HepG2 (cell line): ENCODE results near the gene TRIP6. TPM values are rescaled to one million over a fixed set of nuclear protein-coding genes. Genes with fewer than 3 reads are reported as not detected.

Source experiments
- MEF2D ChIP-seq: sonication (generic); formaldehyde crosslinking; IDR thresholded peaks from 2 replicates; pipeline ENCODE4 v1.5.1; 2020; ENCODE audit warnings: mild to moderate bottlenecking, missing genetic modification reagents
- RBM22 ChIP-seq: fragments of 200-400 bp; formaldehyde crosslinking; optimal IDR thresholded peaks from 2 replicates; pipeline ENCODE3; 2017; ENCODE audit warnings: mild to moderate bottlenecking, low read length, moderate library complexity
- TCF7L2 ChIP-seq: IDR thresholded peaks from 2 replicates; pipeline ENCODE4 v1.6.1; 2011; ENCODE audit warnings: mild to moderate bottlenecking, low read depth, low read length, moderate library complexity
- XBP1 ChIP-seq: sonication (generic); formaldehyde crosslinking; IDR thresholded peaks from 2 replicates; pipeline ENCODE4 v1.5.0; 2020; ENCODE audit warnings: missing genetic modification reagents
- ZNF296 ChIP-seq: sonication (generic); formaldehyde crosslinking; conservative IDR thresholded peaks from 2 replicates; pipeline ENCODE4 v1.5.0; 2020; ENCODE audit warnings: mild to moderate bottlenecking, missing genetic modification reagents
- ZNF350 ChIP-seq: sonication (generic); formaldehyde crosslinking; IDR thresholded peaks from 2 replicates; pipeline ENCODE4 v1.4.0; 2020; ENCODE audit warnings: mild to moderate bottlenecking, low read depth, missing genetic modification reagents, borderline replicate concordance
- ZNF451 ChIP-seq: sonication (generic); formaldehyde crosslinking; IDR thresholded peaks from 2 replicates; pipeline ENCODE4 v1.5.0; 2020; ENCODE audit warnings: mild to moderate bottlenecking, missing genetic modification reagents
- ZNF766 ChIP-seq: sonication (generic); formaldehyde crosslinking; IDR thresholded peaks from 2 replicates; pipeline ENCODE4 v1.5.0; 2020; ENCODE audit warnings: missing genetic modification reagents, borderline replicate concordance
- polyA plus RNA-seq, 8 experiments: library from polyadenylated mRNA; depleted of rRNA in 3 of 8; stranded (reverse) in 7 of 8; unstranded in 1 of 8; fragments of >200 nt; fragmentation: Illumina TruSeq in 4 of 8; extraction: Trizol in 4 of 8; gene quantifications; 2 replicates each; pipeline versions ENCODE4 v1.2.1 to v1.2.3, GENCODE V29; 2011 to 2016; ENCODE audit warnings: low read depth in 4 of 8, missing spikeins in 1 of 8, mixed read lengths in 1 of 8; ENCODE audit not compliant: insufficient read depth in 1 of 8
- total RNA-seq, 5 experiments: library from RNA; depleted of rRNA; stranded (reverse); fragments of >200 nt; fragmentation: Illumina TruSeq; extraction: Trizol; gene quantifications; 2 replicates each; pipeline ENCODE4 v1.2.3, GENCODE V29; 2016; ENCODE audit warnings: low read depth in 1 of 5
- TF ChIP-seq, protein P1 (sequence below): sonication (generic); formaldehyde crosslinking; IDR thresholded peaks from 2 replicates; pipeline ENCODE4 v1.4.0; 2020; ENCODE audit warnings: missing genetic modification reagents
- TF ChIP-seq, protein P2 (sequence below): sonication (generic); formaldehyde crosslinking; IDR thresholded peaks from 2 replicates; pipeline ENCODE4 v1.9.0; 2021; ENCODE audit warnings: mild to moderate bottlenecking, missing genetic modification reagents
- TF ChIP-seq, protein P3 (sequence below): sonication (generic); formaldehyde crosslinking; IDR thresholded peaks from 2 replicates; pipeline ENCODE4 v1.4.0; 2020; ENCODE audit warnings: mild to moderate bottlenecking, missing genetic modification reagents
- TF ChIP-seq, protein P4 (sequence below): IDR thresholded peaks from 2 replicates; pipeline ENCODE4 v1.6.1; 2016; ENCODE audit warnings: low read depth, missing genetic modification reagents, missing compliant biosample characterization

The TRIP6 gene
- total and polyA plus RNA-seq, 2 of the 13 experiments (the other 11 are each of a cell fraction or from before 2014, with no cell fraction given) = 0.34 to 0.38 TPM

DNA sequence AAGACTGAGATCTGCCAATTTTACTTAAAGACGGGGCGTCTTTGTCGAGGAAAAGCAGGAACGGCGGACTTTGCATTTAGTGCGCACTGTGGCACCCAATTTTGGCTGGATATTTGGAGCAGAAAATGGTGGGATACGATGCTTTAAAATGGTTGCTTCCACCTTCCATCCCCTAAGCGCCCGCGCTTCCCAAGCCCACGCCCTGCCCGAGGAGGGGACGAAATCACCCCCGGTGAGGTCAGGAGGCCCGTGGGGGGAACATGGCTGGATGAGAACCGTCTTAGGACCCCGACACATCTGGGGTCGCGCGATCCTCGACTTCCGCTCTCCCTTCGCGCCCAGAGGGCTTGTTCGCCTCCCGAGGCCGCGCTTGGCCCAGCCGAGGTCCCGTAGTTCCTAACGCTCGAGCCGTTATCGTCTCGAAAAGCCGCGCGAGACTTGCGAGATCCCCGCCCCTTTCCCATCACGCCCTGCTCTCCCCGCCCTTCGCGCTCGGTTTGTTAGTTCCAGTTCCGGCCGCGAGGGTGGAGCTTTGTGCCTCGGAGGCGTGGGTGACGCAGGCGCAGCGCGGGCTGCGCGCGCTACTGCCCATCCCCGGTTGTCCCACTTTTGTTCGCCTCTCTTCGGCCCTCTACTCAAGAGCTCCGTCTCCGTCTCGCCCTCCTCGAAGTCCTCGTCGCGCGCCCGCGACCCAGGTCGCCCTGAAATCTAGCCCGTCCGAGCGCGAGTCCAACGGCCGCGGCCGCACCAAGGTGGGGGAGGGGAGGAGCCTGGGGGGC lies 7.6 kb downstream of the TRIP6 start, which contains the start of gene SRRT (continued):
- TF ChIP-seq, protein P1, sequence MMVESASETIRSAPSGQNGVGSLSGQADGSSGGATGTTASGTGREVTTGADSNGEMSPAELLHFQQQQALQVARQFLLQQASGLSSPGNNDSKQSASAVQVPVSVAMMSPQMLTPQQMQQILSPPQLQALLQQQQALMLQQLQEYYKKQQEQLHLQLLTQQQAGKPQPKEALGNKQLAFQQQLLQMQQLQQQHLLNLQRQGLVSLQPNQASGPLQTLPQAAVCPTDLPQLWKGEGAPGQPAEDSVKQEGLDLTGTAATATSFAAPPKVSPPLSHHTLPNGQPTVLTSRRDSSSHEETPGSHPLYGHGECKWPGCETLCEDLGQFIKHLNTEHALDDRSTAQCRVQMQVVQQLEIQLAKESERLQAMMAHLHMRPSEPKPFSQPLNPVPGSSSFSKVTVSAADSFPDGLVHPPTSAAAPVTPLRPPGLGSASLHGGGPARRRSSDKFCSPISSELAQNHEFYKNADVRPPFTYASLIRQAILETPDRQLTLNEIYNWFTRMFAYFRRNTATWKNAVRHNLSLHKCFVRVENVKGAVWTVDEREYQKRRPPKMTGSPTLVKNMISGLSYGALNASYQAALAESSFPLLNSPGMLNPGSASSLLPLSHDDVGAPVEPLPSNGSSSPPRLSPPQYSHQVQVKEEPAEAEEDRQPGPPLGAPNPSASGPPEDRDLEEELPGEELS (CRISPR knock-in tag) = peak; percentile 59; the same call in 1 of the 2 replicates
- no peak for TF ChIP-seq XBP1
- peak; percentile 72; the same call in 1 of the 2 replicates for TF ChIP-seq ZNF766
- no peak for TF ChIP-seq TCF7L2
- TF ChIP-seq, protein P2, sequence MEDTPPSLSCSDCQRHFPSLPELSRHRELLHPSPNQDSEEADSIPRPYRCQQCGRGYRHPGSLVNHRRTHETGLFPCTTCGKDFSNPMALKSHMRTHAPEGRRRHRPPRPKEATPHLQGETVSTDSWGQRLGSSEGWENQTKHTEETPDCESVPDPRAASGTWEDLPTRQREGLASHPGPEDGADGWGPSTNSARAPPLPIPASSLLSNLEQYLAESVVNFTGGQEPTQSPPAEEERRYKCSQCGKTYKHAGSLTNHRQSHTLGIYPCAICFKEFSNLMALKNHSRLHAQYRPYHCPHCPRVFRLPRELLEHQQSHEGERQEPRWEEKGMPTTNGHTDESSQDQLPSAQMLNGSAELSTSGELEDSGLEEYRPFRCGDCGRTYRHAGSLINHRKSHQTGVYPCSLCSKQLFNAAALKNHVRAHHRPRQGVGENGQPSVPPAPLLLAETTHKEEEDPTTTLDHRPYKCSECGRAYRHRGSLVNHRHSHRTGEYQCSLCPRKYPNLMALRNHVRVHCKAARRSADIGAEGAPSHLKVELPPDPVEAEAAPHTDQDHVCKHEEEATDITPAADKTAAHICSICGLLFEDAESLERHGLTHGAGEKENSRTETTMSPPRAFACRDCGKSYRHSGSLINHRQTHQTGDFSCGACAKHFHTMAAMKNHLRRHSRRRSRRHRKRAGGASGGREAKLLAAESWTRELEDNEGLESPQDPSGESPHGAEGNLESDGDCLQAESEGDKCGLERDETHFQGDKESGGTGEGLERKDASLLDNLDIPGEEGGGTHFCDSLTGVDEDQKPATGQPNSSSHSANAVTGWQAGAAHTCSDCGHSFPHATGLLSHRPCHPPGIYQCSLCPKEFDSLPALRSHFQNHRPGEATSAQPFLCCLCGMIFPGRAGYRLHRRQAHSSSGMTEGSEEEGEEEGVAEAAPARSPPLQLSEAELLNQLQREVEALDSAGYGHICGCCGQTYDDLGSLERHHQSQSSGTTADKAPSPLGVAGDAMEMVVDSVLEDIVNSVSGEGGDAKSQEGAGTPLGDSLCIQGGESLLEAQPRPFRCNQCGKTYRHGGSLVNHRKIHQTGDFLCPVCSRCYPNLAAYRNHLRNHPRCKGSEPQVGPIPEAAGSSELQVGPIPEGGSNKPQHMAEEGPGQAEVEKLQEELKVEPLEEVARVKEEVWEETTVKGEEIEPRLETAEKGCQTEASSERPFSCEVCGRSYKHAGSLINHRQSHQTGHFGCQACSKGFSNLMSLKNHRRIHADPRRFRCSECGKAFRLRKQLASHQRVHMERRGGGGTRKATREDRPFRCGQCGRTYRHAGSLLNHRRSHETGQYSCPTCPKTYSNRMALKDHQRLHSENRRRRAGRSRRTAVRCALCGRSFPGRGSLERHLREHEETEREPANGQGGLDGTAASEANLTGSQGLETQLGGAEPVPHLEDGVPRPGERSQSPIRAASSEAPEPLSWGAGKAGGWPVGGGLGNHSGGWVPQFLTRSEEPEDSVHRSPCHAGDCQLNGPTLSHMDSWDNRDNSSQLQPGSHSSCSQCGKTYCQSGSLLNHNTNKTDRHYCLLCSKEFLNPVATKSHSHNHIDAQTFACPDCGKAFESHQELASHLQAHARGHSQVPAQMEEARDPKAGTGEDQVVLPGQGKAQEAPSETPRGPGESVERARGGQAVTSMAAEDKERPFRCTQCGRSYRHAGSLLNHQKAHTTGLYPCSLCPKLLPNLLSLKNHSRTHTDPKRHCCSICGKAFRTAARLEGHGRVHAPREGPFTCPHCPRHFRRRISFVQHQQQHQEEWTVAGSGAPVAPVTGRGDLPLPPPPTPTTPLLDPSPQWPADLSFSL = no peak
- TF ChIP-seq ZNF296 (CRISPR knock-in tag) = peak; percentile 46; the same call in 1 of the 2 replicates
- TF ChIP-seq ZNF350 (CRISPR knock-in tag) = peak; percentile 95
- peak; percentile 39 for TF ChIP-seq RBM22
- TF ChIP-seq, protein P3, sequence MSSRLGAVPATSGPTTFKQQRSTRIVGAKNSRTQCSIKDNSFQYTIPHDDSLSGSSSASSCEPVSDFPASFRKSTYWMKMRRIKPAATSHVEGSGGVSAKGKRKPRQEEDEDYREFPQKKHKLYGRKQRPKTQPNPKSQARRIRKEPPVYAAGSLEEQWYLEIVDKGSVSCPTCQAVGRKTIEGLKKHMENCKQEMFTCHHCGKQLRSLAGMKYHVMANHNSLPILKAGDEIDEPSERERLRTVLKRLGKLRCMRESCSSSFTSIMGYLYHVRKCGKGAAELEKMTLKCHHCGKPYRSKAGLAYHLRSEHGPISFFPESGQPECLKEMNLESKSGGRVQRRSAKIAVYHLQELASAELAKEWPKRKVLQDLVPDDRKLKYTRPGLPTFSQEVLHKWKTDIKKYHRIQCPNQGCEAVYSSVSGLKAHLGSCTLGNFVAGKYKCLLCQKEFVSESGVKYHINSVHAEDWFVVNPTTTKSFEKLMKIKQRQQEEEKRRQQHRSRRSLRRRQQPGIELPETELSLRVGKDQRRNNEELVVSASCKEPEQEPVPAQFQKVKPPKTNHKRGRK (CRISPR knock-in tag) = 0 out of 2 replicates have a peak, but pooled peaks have one; percentile 40
- TF ChIP-seq, protein P4, sequence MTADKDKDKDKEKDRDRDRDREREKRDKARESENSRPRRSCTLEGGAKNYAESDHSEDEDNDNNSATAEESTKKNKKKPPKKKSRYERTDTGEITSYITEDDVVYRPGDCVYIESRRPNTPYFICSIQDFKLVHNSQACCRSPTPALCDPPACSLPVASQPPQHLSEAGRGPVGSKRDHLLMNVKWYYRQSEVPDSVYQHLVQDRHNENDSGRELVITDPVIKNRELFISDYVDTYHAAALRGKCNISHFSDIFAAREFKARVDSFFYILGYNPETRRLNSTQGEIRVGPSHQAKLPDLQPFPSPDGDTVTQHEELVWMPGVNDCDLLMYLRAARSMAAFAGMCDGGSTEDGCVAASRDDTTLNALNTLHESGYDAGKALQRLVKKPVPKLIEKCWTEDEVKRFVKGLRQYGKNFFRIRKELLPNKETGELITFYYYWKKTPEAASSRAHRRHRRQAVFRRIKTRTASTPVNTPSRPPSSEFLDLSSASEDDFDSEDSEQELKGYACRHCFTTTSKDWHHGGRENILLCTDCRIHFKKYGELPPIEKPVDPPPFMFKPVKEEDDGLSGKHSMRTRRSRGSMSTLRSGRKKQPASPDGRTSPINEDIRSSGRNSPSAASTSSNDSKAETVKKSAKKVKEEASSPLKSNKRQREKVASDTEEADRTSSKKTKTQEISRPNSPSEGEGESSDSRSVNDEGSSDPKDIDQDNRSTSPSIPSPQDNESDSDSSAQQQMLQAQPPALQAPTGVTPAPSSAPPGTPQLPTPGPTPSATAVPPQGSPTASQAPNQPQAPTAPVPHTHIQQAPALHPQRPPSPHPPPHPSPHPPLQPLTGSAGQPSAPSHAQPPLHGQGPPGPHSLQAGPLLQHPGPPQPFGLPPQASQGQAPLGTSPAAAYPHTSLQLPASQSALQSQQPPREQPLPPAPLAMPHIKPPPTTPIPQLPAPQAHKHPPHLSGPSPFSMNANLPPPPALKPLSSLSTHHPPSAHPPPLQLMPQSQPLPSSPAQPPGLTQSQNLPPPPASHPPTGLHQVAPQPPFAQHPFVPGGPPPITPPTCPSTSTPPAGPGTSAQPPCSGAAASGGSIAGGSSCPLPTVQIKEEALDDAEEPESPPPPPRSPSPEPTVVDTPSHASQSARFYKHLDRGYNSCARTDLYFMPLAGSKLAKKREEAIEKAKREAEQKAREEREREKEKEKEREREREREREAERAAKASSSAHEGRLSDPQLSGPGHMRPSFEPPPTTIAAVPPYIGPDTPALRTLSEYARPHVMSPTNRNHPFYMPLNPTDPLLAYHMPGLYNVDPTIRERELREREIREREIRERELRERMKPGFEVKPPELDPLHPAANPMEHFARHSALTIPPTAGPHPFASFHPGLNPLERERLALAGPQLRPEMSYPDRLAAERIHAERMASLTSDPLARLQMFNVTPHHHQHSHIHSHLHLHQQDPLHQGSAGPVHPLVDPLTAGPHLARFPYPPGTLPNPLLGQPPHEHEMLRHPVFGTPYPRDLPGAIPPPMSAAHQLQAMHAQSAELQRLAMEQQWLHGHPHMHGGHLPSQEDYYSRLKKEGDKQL (CRISPR knock-in tag) = peak; percentile 26; the same call in 1 of the 2 replicates
- TF ChIP-seq ZNF451 (CRISPR knock-in tag) = peak; percentile 59; the same call in 1 of the 2 replicates
- TF ChIP-seq MEF2D (CRISPR knock-in tag) = peak; percentile 65
